Kidney epithelial cell (primary cell): Measurements from ENCODE around the gene TEX30. TPM values are rescaled to one million over a fixed set of nuclear protein-coding genes. Genes with fewer than 3 reads are reported as not detected.

Experiments
- DNase-seq: peaks from one replicate; pipeline ENCODE4 v3.0.0-alpha.2; 2010; ENCODE audit warnings: low read depth
- H3K27me3 ChIP-seq: 2 replicates; pipeline ENCODE4 v1.6.0; 2011; ENCODE audit warnings: low read length; ENCODE audit not compliant: control insufficient read depth, insufficient read depth
- H3K36me3 ChIP-seq: 2 replicates; pipeline ENCODE4 v1.5.1; 2011; ENCODE audit warnings: low read length; ENCODE audit not compliant: control insufficient read depth, insufficient read depth
- H3K4me3 ChIP-seq: 2 replicates; pipeline ENCODE4 v1.5.1; 2011; ENCODE audit warnings: low read depth, mild to moderate bottlenecking, control low read depth, low read length
- CTCF ChIP-seq: IDR thresholded peaks from 2 replicates; pipeline ENCODE4 v1.5.1; 2011; ENCODE audit warnings: mild to moderate bottlenecking, moderate library complexity, low read length, control low read depth, inconsistent platforms; ENCODE audit not compliant: insufficient read depth, poor library complexity, severe bottlenecking
- total RNA-seq: library from RNA; depleted of rRNA; stranded (reverse); fragments of >200 nt; gene quantifications from 2 replicates; pipeline ENCODE4 v1.2.3, GENCODE V29; 2015

TEX30 gene
- total RNA-seq: 9.3 and 18.6 TPM in 2 replicates

- no peaks in the 10 kb centered on the region for H3K27me3 ChIP-seq
- DNase-seq: peak; percentile 37
- no peaks in the 10 kb centered on the region for H3K36me3 ChIP-seq
- TF ChIP-seq CTCF: no peak
- peak within 1 kb of the TSS; percentile 72 for H3K4me3 ChIP-seq
Measured at GRCh38 chr13:102773441-102774213, at the start of gene TEX30. Gene TEX30 (minus strand): TSS chr13:102773786. CDS start chr13:102770026, 3,760 bp downstream.

- Histone ChIP-seq H3K36me3 (no peaks in the 10 kb centered on the region), H3K27me3 (no peaks in the 10 kb centered on the region), H3K4me3 (no peak overlapping the region)
- TF ChIP-seq CTCF: no peak
- DNase-seq: peak; percentile 75
Measured at GRCh38 chr13:102817907-102818306, 44.3 kb upstream of the TEX30 start.

- H3K27me3 ChIP-seq: no peaks in the 10 kb centered on the region
- TF ChIP-seq CTCF: no peak
- H3K4me3 ChIP-seq: no peak overlapping the region
- no peak for DNase-seq
- H3K36me3 ChIP-seq: no peaks in the 10 kb centered on the region
Measured at GRCh38 chr13:102817241-102817640, 43.7 kb upstream of the TEX30 start.

DNA sequence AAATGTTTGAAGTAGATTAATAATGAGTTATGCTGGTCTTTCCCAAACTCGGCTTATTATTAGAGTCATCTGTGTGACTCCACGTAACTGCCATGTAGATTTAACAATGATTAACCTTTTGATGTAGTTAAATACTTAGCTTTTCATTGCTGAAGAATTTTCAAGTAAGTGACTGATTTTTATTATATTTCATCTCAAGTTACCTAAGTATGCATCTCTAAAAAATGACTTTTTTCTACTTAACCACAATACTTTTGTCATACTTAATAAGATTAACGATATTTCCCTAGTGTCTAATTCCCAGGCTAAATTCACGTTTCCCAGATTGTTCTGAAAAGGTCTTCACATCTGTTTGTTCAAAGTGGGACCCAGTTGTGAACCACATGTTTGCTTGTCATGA, 43.1 kb upstream of the TEX30 start:
- DNase-seq: no peak
- no peak overlapping the region for H3K4me3 ChIP-seq
- no peaks in the 10 kb centered on the region for H3K36me3 ChIP-seq
- H3K27me3 ChIP-seq: no peaks in the 10 kb centered on the region
- TF ChIP-seq CTCF: no peak

DNA sequence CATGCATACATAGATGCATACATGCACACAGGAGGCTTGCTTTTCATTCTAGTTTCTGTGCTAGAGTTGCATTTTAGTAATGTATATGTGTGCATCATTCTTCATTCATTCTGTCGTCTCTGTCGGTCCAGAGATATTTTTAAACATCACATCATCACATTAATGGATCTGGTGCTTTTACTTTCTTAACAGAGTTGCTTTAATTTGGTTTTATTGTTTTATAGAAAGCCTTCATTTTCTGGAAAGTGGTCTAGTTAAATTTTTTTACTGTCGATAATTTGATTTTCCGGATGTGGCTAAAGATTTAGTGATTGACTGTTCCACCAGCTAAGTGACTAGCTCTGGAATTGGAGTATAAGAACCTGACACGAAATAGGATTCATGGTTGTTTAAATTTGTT, 42.2 kb upstream of the TEX30 start:
- H3K4me3 ChIP-seq: no peak overlapping the region
- no peaks in the 10 kb centered on the region for H3K36me3 ChIP-seq
- TF ChIP-seq CTCF: no peak
- DNase-seq: no peak
- no peaks in the 10 kb centered on the region for H3K27me3 ChIP-seq

GRCh38 chr13:102814793-102815192, 41.2 kb upstream of the TEX30 start:
- Histone ChIP-seq H3K27me3 (no peaks in the 10 kb centered on the region), H3K36me3 (no peaks in the 10 kb centered on the region), H3K4me3 (no peak overlapping the region)
- no peak for DNase-seq
- TF ChIP-seq CTCF: no peak
